HUES64 (cell line): ENCODE results near the gene MRTFA.
A peak's percentile ranks its signal among the peaks of the same experiment; 100 is the strongest.
"Not testable (repeated sequence)": the region's sequence is repeated elsewhere in the genome, so short reads cannot be mapped to it uniquely, and the experiment has no call there.

ENCODE experiments used
- H3K27ac ChIP-seq: 2 replicates; pipeline ENCODE4 v1.7.0; 2013; ENCODE audit warnings: low read depth, low read length, inconsistent platforms
- H3K27me3 ChIP-seq: 2 replicates; pipeline ENCODE4 v1.6.1; 2013; ENCODE audit warnings: mild to moderate bottlenecking, low read length; ENCODE audit not compliant: insufficient read depth
- H3K36me3 ChIP-seq: 2 replicates; pipeline ENCODE4 v1.6.1; 2013; ENCODE audit warnings: mild to moderate bottlenecking, low read length; ENCODE audit not compliant: insufficient read depth
- H3K4me1 ChIP-seq: 2 replicates; pipeline ENCODE4 v1.6.1; 2013; ENCODE audit warnings: mild to moderate bottlenecking, low read length, moderate library complexity; ENCODE audit not compliant: insufficient read depth
- H3K4me3 ChIP-seq: 2 replicates; pipeline ENCODE4 v1.5.1; 2013; ENCODE audit warnings: mild to moderate bottlenecking, low read length, moderate library complexity
- H3K9ac ChIP-seq: 2 replicates; pipeline ENCODE4 v1.6.1; 2013; ENCODE audit warnings: mild to moderate bottlenecking, low read depth, low read length
- H3K9me3 ChIP-seq: 2 replicates; pipeline ENCODE4 v1.6.1; 2013; ENCODE audit warnings: low read depth, low read length; ENCODE audit not compliant: insufficient read depth
- WGBS: fragments of 150-250, 120-280 bp; methylation state at CpG from one replicate; pipeline ENCODE4 v1.1.7; 2013; ENCODE audit warnings: missing lambda C conversion rate; 5-methylcytosine and 5-hydroxymethylcytosine counted together

The MRTFA gene

GRCh38 chr22:40531951-40532900 lies 104.3 kb downstream of the MRTFA start:
- Histone ChIP-seq H3K27me3 (no peaks in the 10 kb centered on the region), H3K4me3 (peak overlapping the region; percentile 13; the same call in 1 of the 2 replicates), H3K36me3 (no peaks in the 10 kb centered on the region), H3K9me3 (no peaks in the 10 kb centered on the region), H3K27ac (no peak overlapping the region), H3K9ac (no peak overlapping the region), H3K4me1 (peaks cover 42% of the 10 kb centered on the region)
- WGBS = 99% methylated on average over 3 of the region's 3 CpGs

- WGBS = 93% methylated on average over 6 of the region's 6 CpGs
- not testable (repeated sequence) for H3K4me3 ChIP-seq, H3K27me3 ChIP-seq, H3K36me3 ChIP-seq, H3K27ac ChIP-seq, H3K9me3 ChIP-seq, H3K9ac ChIP-seq
- H3K4me1 ChIP-seq = peaks cover 37% of the 10 kb centered on the region
These were observed 106.1 kb downstream of the MRTFA start for GRCh38 chr22:40530391-40530790.

GRCh38 chr22:40529821-40530220 lies 106.7 kb downstream of the MRTFA start:
- Histone ChIP-seq H3K4me1 (peaks cover 32% of the 10 kb centered on the region), H3K27ac (no peak overlapping the region), H3K27me3 (no peaks in the 10 kb centered on the region), H3K9me3 (no peaks in the 10 kb centered on the region), H3K4me3 (no peak overlapping the region), H3K36me3 (no peaks in the 10 kb centered on the region), H3K9ac (no peak overlapping the region)
- WGBS = 88% methylated on average over 1 of the region's 1 CpG

GRCh38 chr22:40526960-40527359 lies 109.6 kb downstream of the MRTFA start:
- Histone ChIP-seq H3K27me3 (no peaks in the 10 kb centered on the region), H3K9ac (no peak overlapping the region), H3K4me3 (no peak overlapping the region), H3K4me1 (peaks cover 3% of the 10 kb centered on the region), H3K36me3 (no peaks in the 10 kb centered on the region), H3K27ac (no peak overlapping the region), H3K9me3 (no peaks in the 10 kb centered on the region)
- WGBS = 97% methylated on average over 5 of the region's 5 CpGs

- Histone ChIP-seq H3K36me3 (no peaks in the 10 kb centered on the region), H3K4me3 (no peak overlapping the region), H3K9me3 (peaks cover 5% of the 10 kb centered on the region; the same call in 1 of the 2 replicates), H3K27me3 (no peaks in the 10 kb centered on the region), H3K9ac (no peak overlapping the region), H3K4me1 (no peaks in the 10 kb centered on the region), H3K27ac (no peak overlapping the region)
- WGBS = 78% methylated on average over 5 of the region's 6 CpGs
These were observed 111.2 kb downstream of the MRTFA start for GRCh38 chr22:40525250-40525884.

- WGBS = 95% methylated on average over 7 of the region's 9 CpGs
- Histone ChIP-seq H3K4me3 (no peak overlapping the region), H3K27me3 (no peaks in the 10 kb centered on the region), H3K27ac (no peak overlapping the region), H3K4me1 (no peaks in the 10 kb centered on the region), H3K9ac (no peak overlapping the region), H3K9me3 (peaks cover 5% of the 10 kb centered on the region; the same call in 1 of the 2 replicates), H3K36me3 (no peaks in the 10 kb centered on the region)
These were observed 111.9 kb downstream of the MRTFA start for GRCh38 chr22:40524392-40525249.

- H3K4me1 ChIP-seq = peaks cover 11% of the 10 kb centered on the region
- no peaks in the 10 kb centered on the region for H3K36me3 ChIP-seq
- WGBS = 98% methylated on average over 2 of the region's 2 CpGs
- H3K27ac ChIP-seq = no peak overlapping the region
- H3K4me3 ChIP-seq = no peak overlapping the region
- no peaks in the 10 kb centered on the region for H3K27me3 ChIP-seq
- no peak overlapping the region for H3K9ac ChIP-seq
- peaks cover 5% of the 10 kb centered on the region; the same call in 1 of the 2 replicates for H3K9me3 ChIP-seq
These were observed 114.4 kb downstream of the MRTFA start for GRCh38 chr22:40522141-40522540.

GRCh38 chr22:40521046-40521445 lies 115.5 kb downstream of the MRTFA start:
- H3K4me3 ChIP-seq = no peak overlapping the region
- H3K36me3 ChIP-seq = no peaks in the 10 kb centered on the region
- no peak overlapping the region for H3K27ac ChIP-seq
- H3K9me3 ChIP-seq = peaks cover 5% of the 10 kb centered on the region; the same call in 1 of the 2 replicates
- H3K4me1 ChIP-seq = peaks cover 13% of the 10 kb centered on the region
- H3K9ac ChIP-seq = no peak overlapping the region
- H3K27me3 ChIP-seq = no peaks in the 10 kb centered on the region
- 100% methylated on average over 1 of the region's 1 CpG for WGBS

GRCh38 chr22:40520562-40520961 lies 116.0 kb downstream of the MRTFA start:
- WGBS = 92% methylated on average over 2 of the region's 2 CpGs
- H3K4me3 ChIP-seq = no peak overlapping the region
- no peak overlapping the region for H3K9ac ChIP-seq
- H3K27ac ChIP-seq = no peak overlapping the region
- H3K9me3 ChIP-seq = peaks cover 5% of the 10 kb centered on the region; the same call in 1 of the 2 replicates
- peaks cover 13% of the 10 kb centered on the region for H3K4me1 ChIP-seq
- no peaks in the 10 kb centered on the region for H3K27me3 ChIP-seq
- no peaks in the 10 kb centered on the region for H3K36me3 ChIP-seq

- H3K27ac ChIP-seq = no peak overlapping the region
- H3K4me3 ChIP-seq = no peak overlapping the region
- no peaks in the 10 kb centered on the region for H3K36me3 ChIP-seq
- no peaks in the 10 kb centered on the region for H3K27me3 ChIP-seq
- H3K9me3 ChIP-seq = peaks cover 5% of the 10 kb centered on the region; the same call in 1 of the 2 replicates
- 94% methylated on average over 3 of the region's 3 CpGs for WGBS
- H3K9ac ChIP-seq = no peak overlapping the region
- peaks cover 13% of the 10 kb centered on the region for H3K4me1 ChIP-seq
These were observed 116.6 kb downstream of the MRTFA start for GRCh38 chr22:40519948-40520331.
